ENCODE results near the gene CHST12. TPM values are rescaled to one million over a fixed set of nuclear protein-coding genes. Genes with fewer than 3 reads are reported as not detected.

Gene CHST12
- total RNA-seq, 6 donors from 2014 or later: 10.2 to 35.9 (median 27.8) TPM

- ATAC-seq (ENCODE audit: low FRiP score in 2 of 2): no peak
- TF ChIP-seq POLR2A (IDR thresholded peaks at IDR 0.05) (no peak), POLR2AphosphoS5 (IDR thresholded peaks at IDR 0.05) (no peak), EP300 (IDR thresholded peaks at IDR 0.05) (no peak), CTCF (IDR thresholded peaks at IDR 0.05) (no peak)
- 77 to 85% methylated on average over 9 of the region's 9 CpGs for WGBS, 2 donors
Measured at GRCh38 chr7:2421943-2422310, 18.5 kb downstream of the CHST12 start.

GRCh38 chr7:2425749-2426148, 22.3 kb downstream of the CHST12 start:
- no peaks in the 10 kb centered on the region for H3K4me1 ChIP-seq
- H3K27me3 ChIP-seq: no peaks in the 10 kb centered on the region
- H3K36me3 ChIP-seq: peaks cover 0 to 4% (median 0%) of the 10 kb centered on the region in 4 donors
- ATAC-seq (ENCODE audit: low FRiP score in 2 of 2) (no peak), DNase-seq (no peak)
- H3K9me3 ChIP-seq: no peaks in the 10 kb centered on the region
- no peak overlapping the region for H3K4me3 ChIP-seq
- no peak overlapping the region for H3K27ac ChIP-seq
- TF ChIP-seq EP300 (IDR thresholded peaks at IDR 0.05) (no peak), CTCF (IDR thresholded peaks at IDR 0.05) (no peak), POLR2A (IDR thresholded peaks at IDR 0.05) (no peak), POLR2AphosphoS5 (IDR thresholded peaks at IDR 0.05) (no peak)
- WGBS, 2 donors: 89 to 90% methylated on average over 10 of the region's 10 CpGs

More at GRCh38 chr7:2421943-2422310, 18.5 kb downstream of the CHST12 start:
- Histone ChIP-seq H3K27me3 (no peaks in the 10 kb centered on the region), H3K27ac (no peak overlapping the region), H3K4me1 (peaks cover 0 to 9% (median under 1%) of the 10 kb centered on the region in 4 donors), H3K36me3 (peaks cover 0 to 4% (median 0%) of the 10 kb centered on the region in 4 donors), H3K9me3 (no peaks in the 10 kb centered on the region), H3K4me3 (no peak overlapping the region)
- DNase-seq: no peak

DNA sequence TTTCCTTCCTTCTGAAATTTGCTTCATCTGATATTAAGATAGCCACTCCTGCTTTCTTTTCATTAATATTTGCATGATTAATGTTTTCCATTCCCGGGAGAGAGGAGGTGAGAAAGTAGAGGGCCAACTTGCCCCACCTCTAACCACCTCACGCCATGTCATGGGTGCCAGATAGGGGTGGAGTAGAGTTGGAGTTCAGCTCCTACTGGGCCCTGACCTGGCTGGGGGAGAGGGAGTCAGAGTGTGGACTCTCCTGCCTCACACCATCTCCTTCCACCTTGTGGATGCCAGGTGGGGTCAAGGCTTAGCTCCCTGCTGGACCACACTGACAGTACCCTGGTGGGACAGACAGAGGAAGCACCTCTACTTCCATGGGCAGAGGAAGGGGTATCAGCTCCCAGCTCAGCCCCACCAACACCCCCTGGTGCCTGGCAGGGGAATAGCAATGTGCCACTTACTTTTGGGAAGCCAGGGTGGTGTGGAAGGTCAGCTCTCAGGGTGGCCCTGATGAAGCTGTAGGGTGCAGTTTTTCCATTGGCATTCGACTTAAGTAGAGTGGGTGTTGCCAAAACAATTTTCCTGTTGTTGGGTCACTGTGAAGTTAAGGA, 28.0 kb downstream of the CHST12 start:
- Histone ChIP-seq H3K4me1 (peaks cover 0 to 6% (median 3%) of the 10 kb centered on the region in 4 donors), H3K9me3 (no peaks in the 10 kb centered on the region), H3K4me3 (no peak overlapping the region), H3K27ac (no peak overlapping the region), H3K27me3 (no peaks in the 10 kb centered on the region), H3K36me3 (peaks cover 12 to 31% (median 24%) of the 10 kb centered on the region in 4 donors)
- DNase-seq: no peak
- ATAC-seq (ENCODE audit: low FRiP score in 2 of 2): peak in 1 of 2 donors; percentile 48
- WGBS, 2 donors: 81 to 91% methylated on average over 3 of the region's 3 CpGs
- TF ChIP-seq EP300 (IDR thresholded peaks at IDR 0.05) (no peak), CTCF (IDR thresholded peaks at IDR 0.05) (peak; percentile 41 to 55 (median 50))

- Histone ChIP-seq H3K36me3 (peaks cover 12 to 31% (median 24%) of the 10 kb centered on the region in 4 donors), H3K4me1 (peaks cover 11 to 23% (median 17%) of the 10 kb centered on the region in 4 donors), H3K27ac (no peak overlapping the region), H3K9me3 (no peaks in the 10 kb centered on the region), H3K27me3 (no peaks in the 10 kb centered on the region), H3K4me3 (no peak overlapping the region)
- ATAC-seq (ENCODE audit: low FRiP score in 2 of 2) (no peak), DNase-seq (peak in 1 of 2 donors; percentile 84)
- no peak for TF ChIP-seq EP300 (IDR thresholded peaks at IDR 0.05)
- WGBS, 2 donors: 96 to 98% methylated on average over 77 to 85 of the region's 85 CpGs
Measured at GRCh38 chr7:2432910-2433712, 29.7 kb downstream of the CHST12 start.

DNA sequence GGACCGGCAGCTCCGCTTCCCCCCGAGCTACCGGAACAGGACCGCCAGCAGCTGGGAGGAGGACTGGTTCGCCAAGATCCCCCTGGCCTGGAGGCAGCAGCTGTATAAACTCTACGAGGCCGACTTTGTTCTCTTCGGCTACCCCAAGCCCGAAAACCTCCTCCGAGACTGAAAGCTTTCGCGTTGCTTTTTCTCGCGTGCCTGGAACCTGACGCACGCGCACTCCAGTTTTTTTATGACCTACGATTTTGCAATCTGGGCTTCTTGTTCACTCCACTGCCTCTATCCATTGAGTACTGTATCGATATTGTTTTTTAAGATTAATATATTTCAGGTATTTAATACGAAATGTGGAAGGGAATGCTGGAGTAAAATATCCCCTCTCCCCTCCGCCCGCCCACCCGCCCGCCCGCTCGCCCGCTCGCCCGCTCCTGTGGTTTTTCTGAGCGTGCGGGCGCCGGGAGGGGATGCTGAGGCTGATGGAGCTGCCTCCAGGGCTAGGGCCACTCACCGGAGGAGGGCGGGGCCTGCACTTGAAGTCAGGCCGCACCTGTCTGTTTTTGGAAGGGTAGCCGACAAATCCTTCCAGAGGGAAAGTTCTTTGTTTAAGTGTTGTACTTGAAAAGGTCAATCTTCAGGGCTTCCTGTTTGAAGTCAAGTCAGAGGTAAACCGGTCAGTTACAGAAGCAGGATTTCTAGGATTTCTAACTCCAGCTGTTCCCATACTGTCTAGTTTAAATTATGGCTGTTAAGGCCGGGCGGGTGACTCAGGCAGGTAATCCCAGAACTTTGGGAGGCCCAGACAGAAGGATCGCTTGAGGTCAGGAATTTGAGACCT, 30.5 kb downstream of the CHST12 start:
- ATAC-seq (ENCODE audit: low FRiP score in 2 of 2): peak; percentile 5 to 72

More for the DNA sequence above, 30.5 kb downstream of the CHST12 start:
- Histone ChIP-seq H3K27ac (no peak overlapping the region), H3K36me3 (peaks cover 12 to 31% (median 24%) of the 10 kb centered on the region in 4 donors), H3K4me3 (no peak overlapping the region), H3K4me1 (peaks cover 17 to 32% (median 23%) of the 10 kb centered on the region in 4 donors), H3K9me3 (no peaks in the 10 kb centered on the region), H3K27me3 (no peaks in the 10 kb centered on the region)
- peak; percentile 84 to 85 for DNase-seq
- WGBS, 2 donors: 81% methylated on average over 39 to 42 of the region's 42 CpGs
- TF ChIP-seq EP300 (IDR thresholded peaks at IDR 0.05): no peak
- no peak for TF ChIP-seq POLR2A (IDR thresholded peaks at IDR 0.05)
- TF ChIP-seq CTCF (IDR thresholded peaks at IDR 0.05): no peak
- TF ChIP-seq POLR2AphosphoS5 (IDR thresholded peaks at IDR 0.05): no peak
